ENCODE measurements around the gene ACOT7.
A peak's percentile ranks its signal among the peaks of the same experiment; 100 is the strongest.

The ACOT7 gene

DNA sequence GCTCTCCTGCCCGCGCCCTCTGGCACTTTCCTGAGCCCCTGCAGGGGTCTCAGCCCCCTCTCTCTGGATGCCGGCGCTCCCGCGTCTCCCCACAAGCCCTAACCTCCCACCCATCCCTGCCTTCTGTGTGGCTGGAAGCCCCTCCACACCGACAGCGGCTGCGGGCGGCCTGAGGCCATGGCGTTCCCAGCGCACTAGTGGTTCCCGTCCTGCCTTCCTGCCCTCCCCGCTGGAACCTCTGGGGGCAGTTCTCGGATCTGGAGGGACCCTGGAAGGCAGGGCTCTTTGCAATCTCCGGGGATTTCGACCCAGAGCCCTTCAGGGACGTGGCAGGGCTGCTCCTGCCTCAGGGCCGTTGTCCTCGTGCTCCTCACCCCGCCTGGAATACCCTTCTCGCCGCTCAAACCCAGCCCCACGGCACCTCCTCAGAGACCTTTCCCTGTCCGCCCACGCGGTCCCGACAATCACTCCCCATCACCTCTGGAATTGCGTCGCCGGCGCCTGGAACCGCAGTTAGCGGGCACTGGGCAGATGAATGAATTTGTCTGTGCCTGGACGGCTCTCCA lies 30.5 kb upstream of the ACOT7 start:
- no peak for DNase-seq

- peak in 1 of 14 donors; percentile 27 for DNase-seq
Observed at GRCh38 chr1:6423321-6423999, 29.9 kb upstream of the ACOT7 start.

DNA sequence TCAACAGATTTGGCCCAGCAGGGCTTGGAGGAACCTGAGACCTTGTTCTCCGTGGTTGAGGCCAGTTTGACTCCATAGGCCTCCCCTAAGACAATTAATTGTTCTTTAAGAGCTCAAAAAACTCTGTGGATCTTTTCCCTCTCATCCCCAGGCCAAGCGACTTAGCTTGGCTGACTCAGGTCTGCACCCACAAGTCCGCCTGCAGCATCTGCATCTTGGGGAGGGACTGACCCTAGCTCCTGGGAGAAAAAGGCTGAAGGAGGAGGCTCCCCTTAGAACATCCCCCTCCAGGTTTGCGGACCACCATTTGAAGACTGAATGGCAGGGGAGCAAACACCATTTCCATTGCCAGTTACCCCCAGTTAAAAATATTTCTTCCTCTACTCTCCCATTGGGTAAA lies 27.7 kb upstream of the ACOT7 start:
- no peak for DNase-seq

- DNase-seq = no peak
Observed at GRCh38 chr1:6420454-6421042, 27.0 kb upstream of the ACOT7 start.

- DNase-seq = no peak
Observed at GRCh38 chr1:6419804-6420453, 26.4 kb upstream of the ACOT7 start, which contains the start of gene HES2. TSS of gene HES2 (minus strand) at chr1:6419919. CDS start at chr1:6419820, 99 bp downstream.

DNA sequence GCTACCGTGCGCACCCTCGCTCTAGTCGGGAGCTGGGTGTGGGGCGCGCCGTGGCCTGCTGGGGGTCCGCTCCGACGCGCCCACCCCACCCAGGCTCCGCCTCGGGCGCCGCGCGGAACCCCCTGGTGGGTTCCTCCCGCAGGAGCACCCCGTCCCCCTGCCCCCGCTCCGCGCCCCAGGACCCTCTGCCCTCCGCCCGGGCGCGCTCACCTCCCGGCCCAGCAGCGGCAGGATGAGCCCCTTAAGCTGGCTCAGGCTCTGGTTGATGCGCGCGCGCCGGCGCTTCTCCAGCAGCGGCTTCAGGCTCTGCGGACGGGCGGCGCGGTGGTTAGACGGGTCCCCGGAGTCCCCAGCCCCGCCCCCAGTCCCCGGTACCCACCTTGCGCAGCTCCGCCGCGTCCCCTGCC lies 25.8 kb upstream of the ACOT7 start:
- no peak for DNase-seq

DNA sequence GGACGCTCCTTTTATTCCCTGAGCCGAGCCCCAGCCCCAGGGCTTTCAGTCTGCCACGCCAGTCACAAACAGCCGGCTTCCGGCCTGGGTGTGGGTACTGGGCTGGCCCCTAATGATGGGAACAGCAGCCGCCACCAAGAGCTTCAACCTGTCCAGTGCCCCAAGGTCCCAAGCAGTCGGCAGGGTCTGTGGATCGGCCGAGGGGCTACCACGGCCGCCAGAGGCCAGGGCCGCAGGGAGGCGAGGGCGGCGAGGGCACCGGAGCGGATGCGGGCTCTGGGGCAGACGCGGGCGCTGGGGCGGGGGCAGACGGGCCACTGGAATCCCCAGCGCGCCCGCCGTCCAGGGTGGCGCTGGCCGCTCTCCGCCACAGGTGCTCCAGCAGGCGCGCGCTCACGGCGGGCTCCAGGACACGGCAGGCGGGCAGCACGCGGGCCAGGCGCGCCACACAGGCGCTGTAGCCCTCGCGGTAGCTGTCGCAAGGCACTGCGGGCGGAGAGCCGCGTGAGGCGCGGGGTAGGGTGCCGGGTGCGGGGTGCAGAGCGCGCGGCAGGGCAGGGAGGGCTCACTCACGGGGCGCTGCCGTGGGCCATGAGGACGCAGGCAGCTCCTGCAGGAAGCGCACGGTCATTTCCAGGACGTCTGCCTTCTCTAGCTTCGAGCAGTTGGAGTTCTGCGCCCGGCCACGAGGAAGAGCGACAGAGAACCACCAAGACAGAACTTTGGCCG lies 25.3 kb upstream of the ACOT7 start:
- no peak for DNase-seq

DNA sequence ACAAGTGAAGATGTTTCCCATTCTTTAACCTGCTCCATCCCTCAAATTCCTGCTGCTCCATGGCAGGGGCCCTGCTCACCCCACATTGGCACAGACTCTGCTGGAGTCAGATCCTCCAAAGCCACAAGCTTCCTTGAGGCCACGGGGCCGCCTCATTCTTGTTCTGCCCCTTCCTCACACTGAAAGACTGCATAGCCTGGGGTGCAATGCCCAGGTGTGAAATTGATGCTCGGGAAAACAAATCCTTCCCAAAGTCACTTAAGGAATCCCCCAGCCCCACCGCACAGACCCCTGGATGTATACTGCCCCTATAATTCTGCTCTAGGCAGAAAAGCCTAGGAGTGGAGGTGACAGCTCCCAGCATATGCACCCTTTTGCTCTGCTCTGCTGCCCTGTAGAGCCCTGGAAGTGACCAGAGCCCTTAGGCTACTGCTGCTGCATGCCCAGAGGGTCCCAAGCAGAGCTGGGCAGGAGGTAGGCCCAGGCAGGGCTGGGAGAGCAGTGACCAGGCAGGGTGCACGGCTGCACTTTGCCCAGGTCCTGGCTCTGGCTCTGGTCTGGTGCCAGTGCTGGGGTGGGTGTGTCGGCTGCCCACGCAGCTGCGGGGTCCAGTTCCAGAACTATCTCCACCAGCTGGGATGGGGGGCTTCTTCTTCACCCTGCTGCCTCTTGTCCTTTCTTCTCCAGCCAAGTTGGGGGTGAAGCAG lies 24.5 kb upstream of the ACOT7 start:
- DNase-seq = no peak

GRCh38 chr1:6416906-6417305 lies 23.3 kb upstream of the ACOT7 start:
- DNase-seq = no peak

DNA sequence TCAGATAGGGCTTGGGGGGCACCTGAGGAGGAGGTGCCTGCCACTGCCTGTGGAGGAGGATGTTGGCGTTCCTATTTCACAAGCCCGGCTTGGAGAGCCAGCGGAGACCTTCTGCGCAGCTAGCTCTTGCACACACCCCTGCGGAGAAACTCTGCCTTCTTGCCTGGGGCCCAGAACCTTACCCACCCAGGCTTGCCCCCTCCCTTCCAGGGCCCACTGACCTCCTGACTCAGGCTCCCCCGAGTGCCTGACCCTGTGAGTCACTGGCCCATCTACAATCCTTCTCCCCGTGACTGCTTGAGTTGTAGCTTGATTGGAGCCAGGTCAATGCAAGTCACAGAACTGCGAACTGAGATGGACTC lies 22.7 kb upstream of the ACOT7 start:
- no peak for DNase-seq

DNA sequence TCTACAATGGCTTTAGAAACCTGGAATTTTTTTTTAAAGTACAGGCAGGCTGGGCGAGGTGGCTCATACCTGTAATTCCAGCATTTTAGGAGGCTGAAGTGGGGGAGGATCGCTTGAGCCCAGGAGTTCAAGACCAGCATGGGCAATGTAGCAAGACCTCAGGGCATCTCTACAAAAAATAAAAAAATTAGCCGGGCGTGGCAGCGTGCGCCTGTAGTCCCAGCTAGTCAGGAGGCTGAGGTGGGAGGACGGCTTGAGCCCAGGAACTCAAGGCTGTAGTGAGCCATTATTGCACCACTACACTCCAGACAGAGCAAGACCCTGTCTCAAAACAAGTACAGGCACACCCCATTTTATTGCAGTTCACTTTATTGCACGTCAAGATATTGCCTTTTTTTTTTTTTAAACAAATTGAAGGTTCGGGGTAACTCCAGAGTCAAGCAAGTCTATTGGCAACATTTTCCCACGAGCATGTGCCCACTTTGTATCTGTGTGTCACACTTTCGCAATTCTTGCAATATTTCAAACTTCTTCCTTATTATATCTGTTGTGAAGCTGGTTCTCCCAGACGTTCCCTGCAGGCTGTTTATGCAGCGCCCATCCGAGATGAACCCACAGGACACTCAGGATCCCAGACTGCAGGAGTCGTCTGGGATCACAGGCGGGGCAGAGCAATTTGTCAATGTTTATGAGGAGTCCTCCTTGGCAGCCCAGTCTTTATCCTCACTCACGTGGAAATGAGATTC lies 21.5 kb upstream of the ACOT7 start:
- no peak for DNase-seq

DNA sequence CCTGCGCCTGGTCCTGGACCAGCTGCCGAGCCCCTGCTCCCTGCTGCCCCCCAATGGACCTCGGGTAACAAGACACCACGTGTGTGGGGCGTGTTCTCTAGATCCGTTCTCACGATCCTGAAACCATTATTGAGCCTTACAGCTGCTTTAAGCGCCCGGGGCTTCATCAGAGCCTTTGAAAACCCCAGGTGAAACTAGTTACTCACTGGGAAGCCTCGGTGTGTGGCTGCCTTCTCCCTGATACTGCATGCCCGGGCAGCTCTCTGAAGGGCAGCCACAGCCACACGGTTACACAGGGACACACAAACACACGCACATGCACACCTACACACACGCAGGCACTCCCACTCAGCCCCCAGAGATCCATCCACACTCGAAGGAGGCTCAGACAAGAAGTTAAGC lies 20.9 kb upstream of the ACOT7 start:
- no peak for DNase-seq

- DNase-seq = no peak
Observed at GRCh38 chr1:6412896-6413295, 19.3 kb upstream of the ACOT7 start.

DNA sequence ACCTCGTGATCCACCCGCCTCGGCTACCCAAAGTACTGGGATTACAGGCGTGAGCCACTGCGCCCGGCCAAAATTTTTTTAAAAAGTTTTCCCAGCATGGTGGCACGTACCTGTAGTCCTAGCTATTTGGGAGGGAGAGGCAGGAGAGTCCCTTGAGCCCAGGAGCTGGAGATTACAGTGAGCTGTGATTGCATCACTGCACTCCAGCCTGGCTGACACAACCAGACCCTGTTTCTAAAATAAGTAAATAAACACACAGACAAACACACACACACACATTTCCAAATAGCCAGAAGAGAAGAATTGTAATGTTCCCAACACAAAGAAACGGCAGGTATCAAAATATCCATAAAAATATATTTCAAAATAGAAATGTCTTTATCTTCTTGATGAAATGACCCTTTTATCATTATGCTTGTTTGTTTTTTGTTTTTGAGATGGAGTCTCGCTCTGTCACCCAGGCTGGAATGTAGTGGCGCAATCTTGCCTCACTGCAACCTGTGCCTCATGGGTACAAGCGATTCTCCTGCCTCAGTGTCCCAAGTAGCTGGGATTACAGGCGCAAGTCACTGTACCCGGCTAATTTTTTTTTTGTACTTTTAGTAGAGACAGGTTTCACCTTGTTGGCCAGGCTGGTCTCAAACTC lies 16.8 kb upstream of the ACOT7 start:
- no peak for DNase-seq

GRCh38 chr1:6409733-6410132 lies 16.2 kb upstream of the ACOT7 start:
- no peak for DNase-seq

GRCh38 chr1:6409053-6409452 lies 15.5 kb upstream of the ACOT7 start:
- no peak for DNase-seq

DNA sequence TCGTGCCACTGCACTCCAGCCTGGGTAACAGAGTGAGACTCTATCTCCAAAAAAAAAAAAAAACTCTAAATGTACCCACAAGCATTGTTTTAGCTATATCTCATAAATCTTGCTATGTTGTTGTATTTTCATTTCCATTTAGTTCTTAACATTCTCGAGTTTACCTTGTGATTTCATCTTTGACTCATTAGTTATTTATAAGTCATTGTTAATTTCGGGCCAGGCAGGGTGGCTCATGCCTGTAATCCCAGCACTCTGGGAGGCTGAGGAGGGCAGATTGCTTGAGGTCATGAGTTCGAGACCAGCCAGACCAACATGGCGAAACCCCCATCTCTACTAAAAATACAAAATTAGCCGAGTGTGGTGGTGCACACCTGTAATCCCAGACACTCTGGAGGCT lies 14.5 kb upstream of the ACOT7 start:
- DNase-seq = no peak

- no peak for DNase-seq
Observed at GRCh38 chr1:6401673-6402072, 8.1 kb upstream of the ACOT7 start.

DNA sequence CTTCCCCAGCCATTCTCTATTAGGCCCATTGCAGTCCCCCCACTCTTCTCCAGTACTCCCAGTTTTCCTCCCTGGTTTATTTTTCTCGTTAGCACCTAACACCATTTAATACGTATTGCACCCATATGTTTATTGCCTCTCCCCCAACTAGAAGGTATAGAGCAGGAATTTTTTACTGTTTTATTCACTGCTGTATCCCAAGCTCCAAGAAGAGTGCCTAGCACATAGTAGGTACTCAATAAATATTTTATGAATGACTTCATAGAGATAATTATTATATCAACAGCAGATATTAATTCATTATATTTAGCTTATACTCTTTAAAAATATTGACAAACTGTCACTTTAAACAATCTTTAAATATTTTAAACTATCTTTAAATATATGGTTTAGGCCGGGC lies 5.7 kb upstream of the ACOT7 start:
- DNase-seq = no peak

GRCh38 chr1:6397844-6398441 lies 4.4 kb upstream of the ACOT7 start:
- no peak for DNase-seq

DNA sequence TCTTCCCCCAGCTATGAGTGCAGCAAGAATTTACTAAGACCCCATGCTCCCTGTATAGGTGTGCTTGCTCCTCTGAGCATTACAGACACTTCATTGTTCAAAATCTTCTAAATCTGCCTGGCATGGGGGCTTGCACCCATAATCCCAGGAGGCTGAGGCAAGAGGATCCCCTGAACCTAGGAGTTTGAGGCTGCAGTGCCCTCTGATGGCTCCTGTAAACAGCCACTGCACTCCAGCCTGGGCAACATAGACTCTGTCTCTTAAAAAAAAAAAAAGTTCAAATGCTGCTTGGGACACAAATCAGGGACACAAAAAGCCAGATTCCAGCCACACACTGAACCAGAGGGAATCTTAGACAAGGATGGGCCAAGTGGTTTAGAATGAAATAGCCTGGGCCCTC lies 3.4 kb upstream of the ACOT7 start:
- no peak for DNase-seq

Data from C1 segment of cervical spinal cord (tissue), 14 donors.